ENCODE measurements around the gene NOB1. TPM values are rescaled to one million over a fixed set of nuclear protein-coding genes. Genes with fewer than 3 reads are reported as not detected.

NOB1 gene
- total RNA-seq, 4 donors from 2014 or later, result 23.4 to 31.4 (median 27.1) TPM

DNA sequence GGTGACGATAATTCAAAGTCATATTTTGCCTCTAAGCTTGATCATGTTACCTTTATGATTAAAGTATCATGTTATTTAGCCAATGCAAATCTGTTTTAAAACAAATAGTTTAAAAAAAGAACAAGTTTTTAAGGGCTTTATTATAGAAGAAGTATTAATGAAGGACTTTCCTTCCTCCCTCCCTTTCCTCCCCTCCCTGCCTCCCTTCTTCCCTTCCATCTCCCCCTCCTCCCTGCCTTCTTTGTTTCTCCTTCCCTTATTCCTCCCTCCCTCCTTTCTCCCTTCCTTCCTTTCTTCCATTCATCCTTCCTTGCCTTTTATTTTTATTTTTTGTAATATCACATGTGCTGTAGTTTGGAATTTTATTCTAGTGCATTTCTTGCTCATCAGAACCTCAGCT is 54.8 kb downstream of the NOB1 start:
- Histone ChIP-seq H3K9me3 (no peaks in the 10 kb centered on the region), H3K4me3 (no peak overlapping the region), H3K4me1 (peaks cover 0 to 3% (median 0%) of the 10 kb centered on the region in 3 donors), H3K36me3 (peaks cover 0 to 40% of the 10 kb centered on the region in 2 donors), H3K27ac (no peak overlapping the region), H3K27me3 (no peaks in the 10 kb centered on the region)
- TF ChIP-seq, protein P1, sequence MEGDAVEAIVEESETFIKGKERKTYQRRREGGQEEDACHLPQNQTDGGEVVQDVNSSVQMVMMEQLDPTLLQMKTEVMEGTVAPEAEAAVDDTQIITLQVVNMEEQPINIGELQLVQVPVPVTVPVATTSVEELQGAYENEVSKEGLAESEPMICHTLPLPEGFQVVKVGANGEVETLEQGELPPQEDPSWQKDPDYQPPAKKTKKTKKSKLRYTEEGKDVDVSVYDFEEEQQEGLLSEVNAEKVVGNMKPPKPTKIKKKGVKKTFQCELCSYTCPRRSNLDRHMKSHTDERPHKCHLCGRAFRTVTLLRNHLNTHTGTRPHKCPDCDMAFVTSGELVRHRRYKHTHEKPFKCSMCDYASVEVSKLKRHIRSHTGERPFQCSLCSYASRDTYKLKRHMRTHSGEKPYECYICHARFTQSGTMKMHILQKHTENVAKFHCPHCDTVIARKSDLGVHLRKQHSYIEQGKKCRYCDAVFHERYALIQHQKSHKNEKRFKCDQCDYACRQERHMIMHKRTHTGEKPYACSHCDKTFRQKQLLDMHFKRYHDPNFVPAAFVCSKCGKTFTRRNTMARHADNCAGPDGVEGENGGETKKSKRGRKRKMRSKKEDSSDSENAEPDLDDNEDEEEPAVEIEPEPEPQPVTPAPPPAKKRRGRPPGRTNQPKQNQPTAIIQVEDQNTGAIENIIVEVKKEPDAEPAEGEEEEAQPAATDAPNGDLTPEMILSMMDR (IDR thresholded peaks at IDR 0.05), result no peak
- no peak for TF ChIP-seq EP300 (IDR thresholded peaks at IDR 0.05)
- TF ChIP-seq POLR2AphosphoS5 (IDR thresholded peaks at IDR 0.05), result no peak
- no peak for TF ChIP-seq POLR2A (IDR thresholded peaks at IDR 0.05)
- no peak for ATAC-seq
- WGBS, 2 donors (ENCODE audit: low coverage in 1 of 2), result 83 to 100% methylated on average over 1 of the region's 1 CpG

DNA sequence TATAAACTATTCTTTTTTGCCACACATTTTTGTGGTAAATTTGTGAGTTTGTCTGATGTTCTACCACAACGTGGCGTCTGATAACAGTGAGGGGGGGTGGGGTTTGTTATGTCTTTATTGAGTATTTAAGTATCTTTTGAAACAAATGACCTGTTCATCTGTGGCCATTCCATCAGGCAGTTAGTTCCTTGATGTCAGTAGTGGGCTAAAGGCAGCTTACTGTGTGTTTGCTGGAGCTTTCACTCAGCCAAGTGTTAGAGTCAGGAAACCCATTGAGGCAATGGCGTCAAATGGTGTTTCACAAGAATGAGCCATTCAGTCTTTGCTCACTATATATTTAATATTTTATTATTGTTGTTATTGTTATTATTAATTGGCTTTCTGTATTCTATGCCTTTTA is 56.3 kb downstream of the NOB1 start:
- 83 to 90% methylated on average over 3 of the region's 3 CpGs for WGBS, 2 donors (ENCODE audit: low coverage in 1 of 2)
- H3K36me3 ChIP-seq, result peaks cover 0 to 53% of the 10 kb centered on the region in 2 donors
- TF ChIP-seq POLR2A (IDR thresholded peaks at IDR 0.05), result no peak
- TF ChIP-seq POLR2AphosphoS5 (IDR thresholded peaks at IDR 0.05), result no peak
- TF ChIP-seq, protein P1 (IDR thresholded peaks at IDR 0.05), result no peak
- TF ChIP-seq EP300 (IDR thresholded peaks at IDR 0.05), result no peak
- H3K9me3 ChIP-seq, result no peaks in the 10 kb centered on the region
- H3K4me3 ChIP-seq, result no peak overlapping the region
- H3K27ac ChIP-seq, result no peak overlapping the region
- ATAC-seq, result no peak
- H3K4me1 ChIP-seq, result peaks cover 0 to 3% (median 0%) of the 10 kb centered on the region in 3 donors
- no peaks in the 10 kb centered on the region for H3K27me3 ChIP-seq

DNA sequence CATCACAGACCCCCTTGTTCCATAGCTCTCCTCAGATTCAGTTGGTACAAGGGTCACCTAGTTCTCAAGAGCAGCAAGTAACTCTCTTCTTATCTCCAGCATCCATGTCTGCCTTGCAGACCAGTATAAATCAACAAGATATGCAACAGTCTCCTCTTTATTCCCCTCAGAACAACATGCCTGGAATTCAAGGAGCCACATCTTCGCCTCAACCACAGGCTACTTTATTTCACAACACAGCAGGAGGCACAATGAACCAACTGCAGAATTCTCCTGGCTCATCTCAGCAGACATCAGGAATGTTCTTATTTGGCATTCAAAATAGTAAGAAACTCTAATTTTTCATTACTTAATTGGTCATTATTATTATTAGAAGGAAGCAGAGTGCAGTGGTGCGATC is 60.8 kb downstream of the NOB1 start:
- Histone ChIP-seq H3K27ac (peak overlapping the region in 1 of 4 donors; percentile 18), H3K4me1 (no peaks in the 10 kb centered on the region), H3K9me3 (no peaks in the 10 kb centered on the region), H3K36me3 (peaks cover 7 to 85% of the 10 kb centered on the region in 2 donors), H3K27me3 (no peaks in the 10 kb centered on the region), H3K4me3 (no peak overlapping the region)
- no peak for ATAC-seq
- TF ChIP-seq EP300 (IDR thresholded peaks at IDR 0.05) (no peak), POLR2A (IDR thresholded peaks at IDR 0.05) (no peak), POLR2AphosphoS5 (IDR thresholded peaks at IDR 0.05) (no peak)
- TF ChIP-seq, protein P1 (IDR thresholded peaks at IDR 0.05), result no peak
- 94 to 100% methylated on average over 1 to 2 of the region's 2 CpGs for WGBS, 2 donors (ENCODE audit: low coverage in 1 of 2)

DNA sequence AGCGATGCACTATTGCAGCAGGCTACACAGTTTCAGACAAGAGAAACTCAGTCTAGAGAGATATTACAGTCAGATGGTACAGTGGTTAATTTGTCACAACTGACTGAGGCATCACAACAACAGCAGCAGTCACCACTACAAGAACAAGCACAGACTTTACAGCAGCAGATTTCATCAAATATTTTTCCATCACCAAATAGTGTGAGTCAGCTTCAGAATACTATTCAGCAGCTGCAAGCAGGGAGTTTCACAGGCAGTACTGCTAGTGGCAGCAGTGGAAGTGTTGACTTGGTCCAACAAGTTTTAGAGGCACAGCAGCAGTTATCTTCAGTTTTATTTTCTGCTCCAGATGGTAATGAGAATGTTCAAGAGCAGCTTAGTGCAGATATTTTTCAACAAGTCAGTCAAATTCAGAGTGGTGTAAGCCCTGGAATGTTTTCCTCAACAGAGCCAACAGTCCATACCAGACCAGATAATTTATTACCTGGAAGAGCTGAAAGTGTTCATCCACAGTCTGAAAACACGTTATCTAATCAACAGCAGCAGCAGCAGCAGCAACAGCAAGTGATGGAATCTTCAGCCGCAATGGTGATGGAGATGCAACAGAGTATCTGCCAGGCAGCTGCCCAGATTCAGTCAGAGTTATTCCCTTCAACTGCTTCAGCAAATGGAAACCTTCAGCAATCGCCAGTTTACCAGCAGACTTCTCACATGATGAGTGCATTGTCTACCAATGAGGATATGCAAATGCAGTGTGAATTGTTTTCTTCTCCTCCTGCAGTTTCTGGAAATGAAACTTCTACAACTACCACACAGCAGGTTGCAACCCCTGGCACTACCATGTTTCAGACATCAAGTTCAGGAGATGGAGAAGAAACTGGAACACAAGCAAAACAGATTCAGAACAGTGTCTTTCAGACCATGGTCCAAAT is 62.5 kb downstream of the NOB1 start:
- Histone ChIP-seq H3K4me3 (no peak overlapping the region), H3K27ac (peak overlapping the region in 2 of 4 donors; percentile 25 to 34), H3K27me3 (no peaks in the 10 kb centered on the region), H3K36me3 (peaks cover 7 to 81% of the 10 kb centered on the region in 2 donors), H3K4me1 (no peaks in the 10 kb centered on the region), H3K9me3 (no peaks in the 10 kb centered on the region)
- no peak for ATAC-seq
- WGBS, 2 donors (ENCODE audit: low coverage in 1 of 2), result 50 to 71% methylated on average over 1 to 4 of the region's 4 CpGs
- TF ChIP-seq POLR2AphosphoS5 (IDR thresholded peaks at IDR 0.05) (no peak), EP300 (IDR thresholded peaks at IDR 0.05) (no peak), POLR2A (IDR thresholded peaks at IDR 0.05) (no peak)
- TF ChIP-seq, protein P1 (IDR thresholded peaks at IDR 0.05), result no peak

Small RNAs within 50 kb of the gene (small RNA-seq; reads per million reads assigned to genes)
- 0 reads per million in 4 donors for gene RF00091

Other genes starting within 250 kb of the NOB1 start
- gene NFAT5, start 189.0 kb downstream of the NOB1 start, total RNA-seq, result 10 to 100 TPM; 43.8 to 79.1 (median 59.5) TPM
- 100 to 1,000 TPM in 1 of 4 donors, 10 to 100 TPM in 3; 51.3 to 120 (median 79.9) TPM for gene NQO1, start 28.4 kb downstream of the NOB1 start, total RNA-seq
- gene WWP2, start 7.4 kb upstream of the NOB1 start, total RNA-seq, result 10 to 100 TPM; 23.4 to 31.9 (median 28.8) TPM
- gene CLEC18A, start 196.4 kb upstream of the NOB1 start, total RNA-seq, result 1 to 10 TPM in 1 of 4 donors, under 1 TPM in 2, not detected in 1; 0.27 to 1.9 (median 0.31) TPM